ENCODE data around the gene HDGFL1.

Gene HDGFL1

GRCh38 chr6:22569281-22570184 lies at the start of gene HDGFL1:
HDGFL1 (plus strand) TSS chr6:22569566; CDS start chr6:22569576, 10 bp downstream.
- in situ Hi-C loops (cut with MboI; ENCODE audit: low sequenced_read_pairs): no loop called here

GRCh38 chr6:22521035-22521434 lies 48.3 kb upstream of the HDGFL1 start:
- in situ Hi-C loops (cut with MboI; ENCODE audit: low sequenced_read_pairs): no loop called here

- in situ Hi-C loops (cut with MboI; ENCODE audit: low sequenced_read_pairs): no loop called here
Observed at GRCh38 chr6:22526736-22527135, 42.6 kb upstream of the HDGFL1 start.

GRCh38 chr6:22529866-22530265 lies 39.5 kb upstream of the HDGFL1 start:
- in situ Hi-C loops (cut with MboI; ENCODE audit: low sequenced_read_pairs): no loop called here

- in situ Hi-C loops (cut with MboI; ENCODE audit: low sequenced_read_pairs): no loop called here
Observed at GRCh38 chr6:22530506-22530905, 38.9 kb upstream of the HDGFL1 start.

- in situ Hi-C loops (cut with MboI; ENCODE audit: low sequenced_read_pairs): no loop called here
Observed at GRCh38 chr6:22536122-22536521, 33.2 kb upstream of the HDGFL1 start.

GRCh38 chr6:22544476-22544875 lies 24.9 kb upstream of the HDGFL1 start:
- in situ Hi-C loops (cut with MboI; ENCODE audit: low sequenced_read_pairs): no loop called here

- in situ Hi-C loops (cut with MboI; ENCODE audit: low sequenced_read_pairs): no loop called here
Observed at GRCh38 chr6:22545051-22545450, 24.3 kb upstream of the HDGFL1 start.

GRCh38 chr6:22546236-22546635 lies 23.1 kb upstream of the HDGFL1 start:
- in situ Hi-C loops (cut with MboI; ENCODE audit: low sequenced_read_pairs): no loop called here

- in situ Hi-C loops (cut with MboI; ENCODE audit: low sequenced_read_pairs): no loop called here
Observed at GRCh38 chr6:22550971-22551670, 18.2 kb upstream of the HDGFL1 start.

GRCh38 chr6:22556266-22556665 lies 13.1 kb upstream of the HDGFL1 start:
- in situ Hi-C loops (cut with MboI; ENCODE audit: low sequenced_read_pairs): no loop called here

- in situ Hi-C loops (cut with MboI; ENCODE audit: low sequenced_read_pairs): no loop called here
Observed at GRCh38 chr6:22557007-22557406, 12.4 kb upstream of the HDGFL1 start.

- in situ Hi-C loops (cut with MboI; ENCODE audit: low sequenced_read_pairs): no loop called here
Observed at GRCh38 chr6:22558288-22558882, 11.0 kb upstream of the HDGFL1 start.

GRCh38 chr6:22568854-22569253 lies 512 bp upstream of the HDGFL1 start:
- in situ Hi-C loops (cut with MboI; ENCODE audit: low sequenced_read_pairs): no loop called here

GRCh38 chr6:22570185-22570551 lies 802 bp downstream of the HDGFL1 start:
- in situ Hi-C loops (cut with MboI; ENCODE audit: low sequenced_read_pairs): no loop called here

- in situ Hi-C loops (cut with MboI; ENCODE audit: low sequenced_read_pairs): no loop called here
Observed at GRCh38 chr6:22575190-22575589, 5.8 kb downstream of the HDGFL1 start.

- in situ Hi-C loops (cut with MboI; ENCODE audit: low sequenced_read_pairs): no loop called here
Observed at GRCh38 chr6:22579439-22579838, 10.1 kb downstream of the HDGFL1 start.

GRCh38 chr6:22580337-22580736 lies 11.0 kb downstream of the HDGFL1 start:
- in situ Hi-C loops (cut with MboI; ENCODE audit: low sequenced_read_pairs): no loop called here

GRCh38 chr6:22582417-22583205 lies 13.2 kb downstream of the HDGFL1 start:
- in situ Hi-C loops (cut with MboI; ENCODE audit: low sequenced_read_pairs): no loop called here

- in situ Hi-C loops (cut with MboI; ENCODE audit: low sequenced_read_pairs): no loop called here
Observed at GRCh38 chr6:22583230-22583629, 13.9 kb downstream of the HDGFL1 start.

- in situ Hi-C loops (cut with MboI; ENCODE audit: low sequenced_read_pairs): no loop called here
Observed at GRCh38 chr6:22583927-22584326, 14.6 kb downstream of the HDGFL1 start.

Data from HL-60/S4 treated with retinoic acid at 250 ng/mL for 4 days and 3 days (cell line).